ENCODE measurements around the gene PHLPP1.
"Not testable (repeated sequence)": the region's sequence is repeated elsewhere in the genome, so short reads cannot be mapped to it uniquely, and the experiment has no call there.

The PHLPP1 gene

GRCh38 chr18:62776024-62776570, 60.8 kb downstream of the PHLPP1 start:
- no peak for DNase-seq

- no peak for DNase-seq
Measured at GRCh38 chr18:62777814-62778213, 62.5 kb downstream of the PHLPP1 start.

GRCh38 chr18:62778976-62779869, 63.9 kb downstream of the PHLPP1 start:
- no peak for DNase-seq

- no peak for DNase-seq
Measured at GRCh38 chr18:62781262-62781661, 65.9 kb downstream of the PHLPP1 start.

GRCh38 chr18:62781893-62782292, 66.6 kb downstream of the PHLPP1 start:
- DNase-seq = no peak

- no peak for DNase-seq
Measured at GRCh38 chr18:62784338-62784965, 69.1 kb downstream of the PHLPP1 start.

- DNase-seq = no peak
Measured at GRCh38 chr18:62784966-62785413, 69.6 kb downstream of the PHLPP1 start.

GRCh38 chr18:62786689-62787088, 71.3 kb downstream of the PHLPP1 start:
- DNase-seq = no peak

- no peak for DNase-seq
Measured at GRCh38 chr18:62788111-62788510, 72.8 kb downstream of the PHLPP1 start.

- DNase-seq = no peak
Measured at GRCh38 chr18:62788876-62789275, 73.5 kb downstream of the PHLPP1 start.

- DNase-seq = no peak
Measured at GRCh38 chr18:62790871-62791772, 75.8 kb downstream of the PHLPP1 start.

GRCh38 chr18:62792016-62792415, 76.7 kb downstream of the PHLPP1 start:
- no peak for DNase-seq

- DNase-seq = no peak
Measured at GRCh38 chr18:62795813-62796212, 80.5 kb downstream of the PHLPP1 start.

- DNase-seq = no peak
Measured at GRCh38 chr18:62796216-62796621, 80.9 kb downstream of the PHLPP1 start.

GRCh38 chr18:62797329-62797728, 82.0 kb downstream of the PHLPP1 start:
- DNase-seq = no peak

GRCh38 chr18:62799977-62800376, 84.6 kb downstream of the PHLPP1 start:
- DNase-seq = no peak

GRCh38 chr18:62802523-62802922, 87.2 kb downstream of the PHLPP1 start:
- no peak for DNase-seq

- no peak for DNase-seq
Measured at GRCh38 chr18:62807396-62807795, 92.1 kb downstream of the PHLPP1 start.

- DNase-seq = no peak
Measured at GRCh38 chr18:62808123-62808522, 92.8 kb downstream of the PHLPP1 start.

- DNase-seq = not testable (repeated sequence)
Measured at GRCh38 chr18:62809445-62809844, 94.1 kb downstream of the PHLPP1 start.

- no peak for DNase-seq
Measured at GRCh38 chr18:62809900-62810299, 94.6 kb downstream of the PHLPP1 start.

- no peak for DNase-seq
Measured at GRCh38 chr18:62810682-62811081, 95.3 kb downstream of the PHLPP1 start.

- no peak for DNase-seq
Measured at GRCh38 chr18:62811674-62812073, 96.3 kb downstream of the PHLPP1 start.
